NCI-H1694 (cell line): ENCODE results near the gene NECTIN2.
"Not testable (repeated sequence)": the region's sequence is repeated elsewhere in the genome, so short reads cannot be mapped to it uniquely, and the experiment has no call there.

Experiments
- DNase-seq: peaks from one replicate; lab custom pipeline; 2025; lab: John Stamatoyannopoulos, UW

NECTIN2 gene

DNA sequence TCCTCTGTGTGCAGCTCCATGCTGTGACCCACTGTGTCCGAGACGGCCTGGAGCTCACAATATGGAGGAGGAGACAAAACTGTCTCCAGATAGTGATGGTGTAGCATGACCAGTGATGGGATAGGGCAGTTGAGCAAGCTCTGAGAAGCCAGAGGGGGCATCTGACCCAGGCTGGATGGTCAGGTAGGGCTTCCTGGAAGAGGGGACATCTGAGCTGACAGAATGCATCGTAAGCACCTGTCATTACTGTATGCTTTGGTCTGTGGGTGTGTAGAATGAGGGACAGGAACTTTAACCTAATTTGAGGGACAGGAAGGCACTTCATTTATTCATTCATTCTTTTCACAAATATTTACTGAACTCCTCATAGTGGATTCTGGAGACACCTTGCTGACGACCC, 38.5 kb downstream of the NECTIN2 start:
- no peak for DNase-seq

DNA sequence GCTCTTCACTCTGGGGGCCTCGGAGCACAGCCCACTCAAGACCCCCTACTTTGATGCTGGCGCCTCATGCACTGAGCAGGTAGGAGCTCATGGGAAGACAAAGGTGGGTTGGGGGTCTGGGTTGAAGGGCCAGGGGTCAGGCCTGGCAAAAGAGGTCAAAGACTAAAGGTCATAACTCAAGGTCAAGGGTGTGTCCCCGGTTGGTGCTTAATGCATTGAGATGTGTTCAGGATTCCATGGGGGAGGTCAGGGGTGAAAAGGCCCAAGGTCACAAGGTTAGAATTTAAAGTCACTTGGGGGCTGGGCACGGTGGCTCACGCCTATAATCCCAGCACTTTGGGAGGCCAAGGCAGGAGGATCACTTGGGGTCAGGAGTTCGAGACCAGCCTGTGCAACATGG, 40.0 kb downstream of the NECTIN2 start:
- DNase-seq, result no peak

DNA sequence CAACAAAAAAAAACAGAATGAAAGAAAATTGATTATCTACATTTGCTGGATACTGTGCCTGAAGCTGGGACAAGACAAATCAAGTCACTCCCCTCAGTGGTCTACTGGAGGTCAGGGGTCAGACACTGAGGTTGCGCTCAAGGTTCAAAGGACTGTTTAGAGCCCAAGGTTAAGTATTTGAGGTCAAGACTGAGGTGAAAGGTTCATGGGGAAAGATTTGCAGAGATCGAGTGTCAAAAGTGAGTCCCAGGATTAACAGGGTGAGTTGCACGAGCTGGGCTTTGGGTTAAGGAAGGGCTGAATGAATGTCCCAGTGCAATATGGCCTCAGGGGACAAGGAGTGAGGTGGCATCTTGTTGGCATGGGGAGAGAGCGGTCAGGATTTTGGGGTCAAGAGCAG, 41.6 kb downstream of the NECTIN2 start:
- DNase-seq, result no peak

DNA sequence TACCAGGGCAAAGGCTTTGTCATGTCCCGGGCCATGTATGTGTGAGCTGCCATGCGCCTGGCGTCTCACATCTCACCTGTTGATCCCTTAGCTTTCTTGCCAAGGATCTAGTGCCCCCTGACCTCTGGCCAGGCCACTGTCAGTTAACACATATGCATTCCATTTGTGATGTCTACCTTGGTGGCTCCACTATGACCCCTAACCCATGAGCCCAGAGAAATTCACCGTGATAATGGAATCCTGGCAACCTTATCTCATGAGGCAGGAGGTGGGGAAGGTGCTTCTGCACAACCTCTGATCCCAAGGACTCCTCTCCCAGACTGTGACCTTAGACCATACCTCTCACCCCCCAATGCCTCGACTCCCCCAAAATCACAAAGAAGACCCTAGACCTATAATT, 42.2 kb downstream of the NECTIN2 start:
- DNase-seq, result not testable (repeated sequence)

DNA sequence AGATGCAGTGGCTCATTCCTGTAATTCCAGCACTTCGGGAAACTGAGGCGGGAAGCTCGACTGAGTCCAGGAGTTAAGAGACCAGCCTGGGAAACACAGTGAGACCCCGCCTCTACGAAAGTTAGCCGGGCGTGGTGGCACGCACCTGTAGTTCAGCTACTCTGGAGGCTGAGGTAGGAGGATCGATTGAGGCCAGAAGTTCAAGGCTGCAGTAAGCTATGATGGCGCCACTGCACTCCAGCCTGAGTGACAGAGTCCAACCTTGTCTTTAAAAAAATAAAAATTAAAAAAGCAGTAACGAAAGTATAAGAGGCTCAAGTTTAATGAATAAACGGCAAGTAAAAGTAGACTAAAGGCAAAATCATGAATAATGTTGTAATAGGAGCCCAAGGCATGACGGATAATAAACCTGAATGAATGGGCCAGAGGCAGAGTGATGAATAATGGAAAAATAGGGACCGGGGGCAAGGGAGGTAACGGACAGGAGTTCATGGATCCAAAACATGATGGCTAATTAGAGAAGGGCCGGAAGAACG, 43.8 kb downstream of the NECTIN2 start:
- no peak for DNase-seq

DNA sequence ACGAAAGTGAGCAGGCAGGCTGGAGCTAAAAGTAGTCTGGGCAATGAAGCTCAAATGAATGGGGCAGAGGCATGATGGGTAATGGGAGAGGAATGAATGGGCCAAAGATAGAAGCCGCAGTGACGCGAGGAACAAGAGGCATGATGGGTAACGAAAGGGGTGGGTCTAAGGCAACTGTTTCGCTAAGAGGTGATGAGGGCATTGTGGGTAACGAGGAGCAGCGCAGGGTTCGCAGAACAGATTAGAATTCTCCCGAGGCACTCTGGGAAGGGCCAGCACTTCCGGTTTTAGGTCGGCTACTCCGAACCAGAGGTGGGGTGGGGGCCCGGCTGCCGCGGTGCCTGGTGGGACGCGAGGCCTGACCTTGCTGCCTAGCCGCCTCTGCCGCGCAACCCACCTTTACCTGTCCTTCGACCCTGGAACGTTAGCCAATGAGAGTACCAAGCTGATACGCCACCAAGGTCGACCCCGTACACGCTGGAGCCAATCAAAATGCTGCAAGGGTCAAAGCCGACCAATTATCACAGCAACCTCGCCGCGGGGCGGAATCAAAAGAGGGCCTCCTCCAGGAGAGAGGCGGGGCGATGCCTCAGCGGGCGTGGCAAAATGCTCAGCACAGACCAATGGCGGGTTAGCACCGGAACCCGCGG, 44.4 kb downstream of the NECTIN2 start:
- peak; percentile 100 for DNase-seq

DNA sequence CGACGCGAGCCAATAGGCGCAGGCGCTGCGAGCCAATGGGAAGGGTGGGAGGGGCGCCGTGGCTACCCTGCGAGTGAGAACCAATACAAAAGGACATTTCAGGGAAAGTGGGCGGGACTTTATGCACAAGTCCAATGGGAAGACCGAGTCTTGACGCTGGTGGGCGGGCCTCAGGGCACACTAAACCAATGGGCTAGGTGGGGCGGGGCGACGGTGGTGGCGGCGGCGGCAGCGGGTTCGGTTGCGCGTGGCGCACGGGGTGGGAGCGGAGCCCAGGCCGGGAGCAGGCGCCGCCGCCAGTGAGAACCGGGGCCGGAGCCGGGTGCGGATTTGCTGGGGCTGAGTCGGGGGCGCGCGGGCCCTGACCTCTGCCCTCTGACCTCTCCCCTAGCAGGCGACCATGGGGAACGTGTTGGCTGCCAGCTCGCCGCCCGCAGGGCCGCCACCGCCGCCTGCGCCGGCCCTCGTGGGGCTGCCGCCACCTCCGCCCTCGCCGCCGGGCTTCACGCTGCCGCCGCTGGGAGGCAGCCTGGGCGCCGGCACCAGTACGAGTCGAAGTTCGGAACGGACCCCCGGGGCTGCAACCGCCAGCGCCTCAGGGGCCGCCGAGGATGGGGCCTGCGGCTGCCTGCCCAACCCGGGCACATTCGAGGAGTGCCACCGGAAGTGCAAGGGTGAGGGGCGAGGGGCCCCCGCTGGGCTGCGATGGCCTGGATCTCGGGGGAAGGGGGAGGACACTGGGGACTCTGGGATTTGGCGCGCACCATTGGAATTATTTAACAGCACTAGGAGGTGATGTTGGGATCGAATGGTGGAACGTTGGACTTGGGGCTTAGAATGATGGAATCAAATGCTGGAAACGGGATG, 45.2 kb downstream of the NECTIN2 start, which contains the start of gene TOMM40:
Gene TOMM40 (plus strand): TSS at position 239 of the 867 bp plus-strand sequence. CDS start 162 bp downstream, at position 401.
- DNase-seq, result peak; percentile 100

DNA sequence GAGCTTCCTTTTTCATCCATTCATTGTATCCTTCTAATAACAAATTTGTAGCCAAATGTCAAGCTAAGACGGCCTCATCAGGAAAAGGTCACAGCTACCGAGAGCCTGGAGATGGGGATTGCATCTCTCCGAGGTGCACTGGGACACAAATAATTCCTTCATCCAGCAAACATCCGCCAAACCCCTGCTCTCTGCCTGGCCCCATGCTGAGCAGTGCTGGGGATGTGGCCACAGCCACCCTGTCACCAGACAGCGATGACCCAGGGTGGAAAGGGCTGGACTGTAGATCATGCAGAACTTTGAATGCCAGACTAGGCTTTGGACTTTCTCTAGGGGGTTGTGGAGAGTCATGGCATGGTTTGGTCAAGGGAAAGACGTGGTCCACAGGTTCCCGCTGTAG, 46.8 kb downstream of the NECTIN2 start:
- DNase-seq, result no peak

DNA sequence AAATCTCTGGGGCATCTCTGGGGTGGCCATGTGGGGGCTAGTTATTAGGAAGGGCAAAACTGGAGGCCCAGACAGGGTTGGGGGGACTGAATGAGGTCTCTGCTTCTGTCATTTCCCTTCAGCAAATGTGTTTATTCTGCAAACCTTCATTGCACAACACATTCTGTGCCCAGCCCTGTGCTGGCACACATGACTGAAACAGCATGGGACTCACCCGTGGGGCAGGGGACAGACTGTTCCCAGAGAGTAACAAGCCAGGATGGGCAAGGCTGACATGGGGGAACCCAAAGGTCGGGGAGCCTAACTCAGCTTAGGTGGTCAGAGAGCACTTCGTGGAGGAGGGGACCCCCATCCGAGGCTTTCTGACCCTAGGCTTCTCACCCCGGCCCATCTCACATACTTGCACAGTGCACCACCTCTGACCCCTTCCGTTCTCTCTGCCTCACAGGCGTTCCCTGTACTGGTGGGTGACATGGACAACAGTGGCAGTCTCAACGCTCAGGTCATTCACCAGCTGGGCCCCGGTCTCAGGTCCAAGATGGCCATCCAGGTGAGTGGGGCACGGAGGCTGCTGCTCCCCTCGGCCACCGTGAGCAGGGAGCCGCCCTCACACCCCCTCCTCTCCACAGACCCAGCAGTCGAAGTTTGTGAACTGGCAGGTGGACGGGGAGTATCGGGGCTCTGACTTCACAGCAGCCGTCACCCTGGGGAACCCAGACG, 47.4 kb downstream of the NECTIN2 start:
- DNase-seq, result no peak

DNA sequence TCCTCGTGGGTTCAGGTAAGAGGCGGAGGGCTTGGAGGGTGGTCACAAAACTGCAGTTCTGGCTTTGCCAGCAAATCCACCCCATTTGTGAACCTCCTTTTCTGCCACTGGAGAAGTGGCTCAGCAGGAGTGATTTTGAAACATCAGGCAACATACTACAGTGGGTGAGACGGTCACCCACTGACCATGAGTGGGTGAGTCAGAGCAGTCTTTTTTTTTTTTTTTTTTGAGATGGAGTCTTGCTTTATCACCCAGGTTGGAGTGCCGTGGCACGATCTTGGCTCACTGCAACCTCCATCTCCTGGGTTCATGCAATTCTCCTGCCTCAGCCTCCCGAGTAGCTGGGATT, 47.9 kb downstream of the NECTIN2 start:
- no peak for DNase-seq

DNA sequence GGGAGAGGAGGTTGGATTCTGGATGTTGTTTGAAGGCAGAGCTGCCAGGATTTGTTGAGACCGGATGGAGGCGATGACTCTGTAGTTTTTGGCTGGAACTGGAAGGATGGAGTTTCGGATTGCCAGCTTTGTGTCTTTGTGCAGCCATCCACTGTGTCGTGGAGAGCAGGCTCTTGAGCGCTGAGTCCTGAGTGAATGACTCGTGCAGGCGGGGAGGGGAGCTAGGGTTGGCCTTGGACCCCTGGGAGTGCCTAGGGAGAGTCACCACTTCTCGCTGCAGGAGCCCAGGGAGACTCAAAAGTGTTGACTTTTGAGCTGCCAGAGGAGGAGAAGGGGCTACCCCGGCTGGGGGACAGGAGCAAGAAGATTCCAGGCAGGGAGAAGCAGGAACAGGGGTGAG, 48.8 kb downstream of the NECTIN2 start:
- no peak for DNase-seq

DNA sequence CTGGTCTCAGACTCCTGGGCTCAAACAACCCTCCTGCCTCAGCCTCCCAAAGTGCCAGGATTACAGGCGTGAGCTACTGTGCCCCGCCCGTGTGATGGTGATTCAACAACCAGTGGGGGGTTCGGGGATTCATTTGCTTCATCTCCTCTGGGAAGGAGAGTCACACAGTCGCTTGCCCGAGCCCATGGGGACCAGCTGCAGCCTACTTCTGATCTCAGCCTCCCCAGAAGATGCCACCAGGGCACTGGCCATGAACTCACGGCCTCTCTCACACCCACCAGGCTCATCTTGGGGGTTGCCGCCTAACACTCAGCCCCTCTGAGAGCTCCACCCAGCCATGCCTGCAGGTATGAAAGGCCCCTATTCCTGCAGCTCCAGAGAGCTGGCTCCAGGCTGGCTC, 51.7 kb downstream of the NECTIN2 start:
- DNase-seq, result no peak

DNA sequence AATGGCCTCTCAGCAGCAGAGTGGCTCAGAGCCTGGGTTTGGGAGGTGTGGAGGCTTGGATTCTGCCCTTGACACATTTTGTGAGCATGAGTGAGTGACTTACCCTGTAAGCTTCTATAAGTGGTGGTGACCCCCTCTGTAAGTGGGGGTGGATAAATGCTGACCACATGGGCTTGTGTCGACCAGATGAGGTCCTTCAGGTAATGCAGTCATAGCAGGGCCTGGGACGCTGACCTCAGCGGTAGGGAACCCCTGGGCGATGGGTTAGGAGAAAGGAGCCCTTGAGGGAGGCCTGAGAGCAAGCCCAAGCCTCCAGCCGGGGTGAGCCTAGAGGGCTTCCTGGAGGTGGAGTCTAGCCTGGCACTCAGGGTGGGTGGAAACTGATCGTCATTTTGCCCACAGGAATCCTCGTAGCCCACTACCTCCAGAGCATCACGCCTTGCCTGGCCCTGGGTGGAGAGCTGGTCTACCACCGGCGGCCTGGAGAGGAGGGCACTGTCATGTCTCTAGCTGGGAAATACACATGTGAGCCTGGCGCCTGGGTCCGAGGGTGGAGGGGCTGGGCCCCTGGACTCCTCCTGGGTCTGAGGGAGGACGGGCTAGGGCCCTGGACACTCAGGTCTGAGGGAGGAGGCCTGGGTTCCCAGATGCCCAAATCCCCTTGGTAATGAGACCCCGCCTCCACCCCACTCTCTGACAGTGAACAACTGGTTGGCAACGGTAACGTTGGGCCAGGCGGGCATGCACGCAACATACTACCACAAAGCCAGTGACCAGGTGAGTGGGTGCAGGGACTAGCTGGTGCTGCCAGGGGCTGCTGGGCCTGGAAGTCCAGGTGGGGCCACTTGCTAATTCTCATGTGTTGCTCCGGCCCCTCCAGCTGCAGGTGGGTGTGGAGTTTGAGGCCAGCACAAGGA, 54.5 kb downstream of the NECTIN2 start:
- DNase-seq, result no peak

DNA sequence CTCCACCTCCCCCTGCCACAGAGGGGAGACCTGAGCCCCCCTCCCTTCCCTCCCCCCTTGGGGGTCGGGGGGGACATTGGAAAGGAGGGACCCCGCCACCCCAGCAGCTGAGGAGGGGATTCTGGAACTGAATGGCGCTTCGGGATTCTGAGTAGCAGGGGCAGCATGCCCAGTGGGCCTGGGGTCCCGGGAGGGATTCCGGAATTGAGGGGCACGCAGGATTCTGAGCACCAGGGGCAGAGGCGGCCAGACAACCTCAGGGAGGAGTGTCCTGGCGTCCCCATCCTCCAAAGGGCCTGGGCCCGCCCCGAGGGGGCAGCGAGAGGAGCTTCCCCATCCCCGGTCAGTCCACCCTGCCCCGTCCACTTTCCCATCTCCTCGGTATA, 57.1 kb downstream of the NECTIN2 start:
- DNase-seq, result no peak

DNA sequence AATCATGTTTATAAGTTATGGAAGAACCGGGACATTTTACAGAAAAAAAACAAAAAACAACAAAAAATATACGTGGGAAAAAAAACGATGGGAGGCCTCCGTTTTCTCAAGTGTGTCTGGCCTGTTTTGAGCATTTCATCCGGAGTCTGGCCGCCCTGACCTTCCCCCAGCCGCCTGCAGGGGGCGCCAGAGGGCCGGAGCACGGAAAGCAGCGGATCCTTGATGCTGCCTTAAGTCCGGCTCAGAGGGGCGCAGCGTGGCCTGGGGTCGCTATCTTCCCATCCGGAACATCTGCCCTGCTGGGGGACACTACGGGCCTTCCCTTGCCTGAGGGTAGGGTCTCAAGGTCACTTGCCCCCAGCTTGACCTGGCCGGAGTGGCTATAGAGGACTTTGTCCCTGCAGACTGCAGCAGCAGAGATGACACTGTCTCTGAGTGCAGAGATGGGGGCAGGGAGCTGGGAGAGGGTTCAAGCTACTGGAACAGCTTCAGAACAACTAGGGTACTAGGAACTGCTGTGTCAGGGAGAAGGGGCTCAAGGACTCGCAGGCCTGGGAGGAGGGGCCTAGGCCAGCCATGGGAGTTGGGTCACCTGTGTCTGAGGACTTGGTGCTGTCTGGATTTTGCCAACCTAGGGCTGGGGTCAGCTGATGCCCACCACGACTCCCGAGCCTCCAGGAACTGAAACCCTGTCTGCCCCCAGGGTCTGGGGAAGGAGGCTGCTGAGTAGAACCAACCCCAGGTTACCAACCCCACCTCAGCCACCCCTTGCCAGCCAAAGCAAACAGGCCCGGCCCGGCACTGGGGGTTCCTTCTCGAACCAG, 57.7 kb downstream of the NECTIN2 start:
- DNase-seq, result peak; percentile 47

DNA sequence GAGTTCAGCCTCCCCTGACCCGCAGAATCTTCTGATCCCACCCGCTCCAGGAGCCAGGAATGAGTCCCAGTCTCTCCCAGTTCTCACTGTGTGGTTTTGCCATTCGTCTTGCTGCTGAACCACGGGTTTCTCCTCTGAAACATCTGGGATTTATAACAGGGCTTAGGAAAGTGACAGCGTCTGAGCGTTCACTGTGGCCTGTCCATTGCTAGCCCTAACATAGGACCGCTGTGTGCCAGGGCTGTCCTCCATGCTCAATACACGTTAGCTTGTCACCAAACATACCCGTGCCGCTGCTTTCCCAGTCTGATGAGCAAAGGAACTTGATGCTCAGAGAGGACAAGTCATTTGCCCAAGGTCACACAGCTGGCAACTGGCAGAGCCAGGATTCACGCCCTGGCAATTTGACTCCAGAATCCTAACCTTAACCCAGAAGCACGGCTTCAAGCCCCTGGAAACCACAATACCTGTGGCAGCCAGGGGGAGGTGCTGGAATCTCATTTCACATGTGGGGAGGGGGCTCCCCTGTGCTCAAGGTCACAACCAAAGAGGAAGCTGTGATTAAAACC, 58.4 kb downstream of the NECTIN2 start:
- peak; percentile 22 for DNase-seq

DNA sequence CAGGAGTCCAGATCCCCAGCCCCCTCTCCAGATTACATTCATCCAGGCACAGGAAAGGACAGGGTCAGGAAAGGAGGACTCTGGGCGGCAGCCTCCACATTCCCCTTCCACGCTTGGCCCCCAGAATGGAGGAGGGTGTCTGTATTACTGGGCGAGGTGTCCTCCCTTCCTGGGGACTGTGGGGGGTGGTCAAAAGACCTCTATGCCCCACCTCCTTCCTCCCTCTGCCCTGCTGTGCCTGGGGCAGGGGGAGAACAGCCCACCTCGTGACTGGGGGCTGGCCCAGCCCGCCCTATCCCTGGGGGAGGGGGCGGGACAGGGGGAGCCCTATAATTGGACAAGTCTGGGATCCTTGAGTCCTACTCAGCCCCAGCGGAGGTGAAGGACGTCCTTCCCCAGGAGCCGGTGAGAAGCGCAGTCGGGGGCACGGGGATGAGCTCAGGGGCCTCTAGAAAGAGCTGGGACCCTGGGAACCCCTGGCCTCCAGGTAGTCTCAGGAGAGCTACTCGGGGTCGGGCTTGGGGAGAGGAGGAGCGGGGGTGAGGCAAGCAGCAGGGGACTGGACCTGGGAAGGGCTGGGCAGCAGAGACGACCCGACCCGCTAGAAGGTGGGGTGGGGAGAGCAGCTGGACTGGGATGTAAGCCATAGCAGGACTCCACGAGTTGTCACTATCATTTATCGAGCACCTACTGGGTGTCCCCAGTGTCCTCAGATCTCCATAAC, 59.5 kb downstream of the NECTIN2 start, which contains the start of gene APOE:
Gene APOE (plus strand): TSS at position 360 of the 724 bp plus-strand sequence. CDS start 829 bp downstream, outside the sequence.
- DNase-seq, result peak; percentile 22

DNA sequence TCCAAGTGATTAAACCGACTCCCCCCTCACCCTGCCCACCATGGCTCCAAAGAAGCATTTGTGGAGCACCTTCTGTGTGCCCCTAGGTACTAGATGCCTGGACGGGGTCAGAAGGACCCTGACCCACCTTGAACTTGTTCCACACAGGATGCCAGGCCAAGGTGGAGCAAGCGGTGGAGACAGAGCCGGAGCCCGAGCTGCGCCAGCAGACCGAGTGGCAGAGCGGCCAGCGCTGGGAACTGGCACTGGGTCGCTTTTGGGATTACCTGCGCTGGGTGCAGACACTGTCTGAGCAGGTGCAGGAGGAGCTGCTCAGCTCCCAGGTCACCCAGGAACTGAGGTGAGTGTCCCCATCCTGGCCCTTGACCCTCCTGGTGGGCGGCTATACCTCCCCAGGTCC, 61.5 kb downstream of the NECTIN2 start:
- no peak for DNase-seq

DNA sequence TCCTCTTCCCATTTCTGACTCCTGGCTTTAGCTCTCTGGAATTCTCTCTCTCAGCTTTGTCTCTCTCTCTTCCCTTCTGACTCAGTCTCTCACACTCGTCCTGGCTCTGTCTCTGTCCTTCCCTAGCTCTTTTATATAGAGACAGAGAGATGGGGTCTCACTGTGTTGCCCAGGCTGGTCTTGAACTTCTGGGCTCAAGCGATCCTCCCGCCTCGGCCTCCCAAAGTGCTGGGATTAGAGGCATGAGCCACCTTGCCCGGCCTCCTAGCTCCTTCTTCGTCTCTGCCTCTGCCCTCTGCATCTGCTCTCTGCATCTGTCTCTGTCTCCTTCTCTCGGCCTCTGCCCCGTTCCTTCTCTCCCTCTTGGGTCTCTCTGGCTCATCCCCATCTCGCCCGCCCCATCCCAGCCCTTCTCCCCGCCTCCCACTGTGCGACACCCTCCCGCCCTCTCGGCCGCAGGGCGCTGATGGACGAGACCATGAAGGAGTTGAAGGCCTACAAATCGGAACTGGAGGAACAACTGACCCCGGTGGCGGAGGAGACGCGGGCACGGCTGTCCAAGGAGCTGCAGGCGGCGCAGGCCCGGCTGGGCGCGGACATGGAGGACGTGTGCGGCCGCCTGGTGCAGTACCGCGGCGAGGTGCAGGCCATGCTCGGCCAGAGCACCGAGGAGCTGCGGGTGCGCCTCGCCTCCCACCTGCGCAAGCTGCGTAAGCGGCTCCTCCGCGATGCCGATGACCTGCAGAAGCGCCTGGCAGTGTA, 62.2 kb downstream of the NECTIN2 start:
- DNase-seq, result no peak
